ENCODE measurements around the gene NOXA1.
"Not testable (repeated sequence)": the region's sequence is repeated elsewhere in the genome, so short reads cannot be mapped to it uniquely, and the experiment has no call there.

Gene NOXA1

GRCh38 chr9:137422604-137423513 lies at the start of gene NOXA1, which contains the start of gene EXD3:
Gene NOXA1, plus strand, starts transcription at chr9:137423393. Its CDS starts 137 bp downstream, at chr9:137423530.
Gene EXD3, minus strand, starts transcription at chr9:137423162. Its CDS starts 27,805 bp downstream, at chr9:137395357.
- peak; percentile 82 to 84 for DNase-seq (ENCODE audit: low read depth in 2 of 2)

- DNase-seq (ENCODE audit: low read depth in 2 of 2): no peak
Observed at GRCh38 chr9:137373611-137373980, 49.6 kb upstream of the NOXA1 start.

- no peak for DNase-seq (ENCODE audit: low read depth in 2 of 2)
Observed at GRCh38 chr9:137374131-137374845, 48.9 kb upstream of the NOXA1 start.

- no peak for DNase-seq (ENCODE audit: low read depth in 2 of 2)
Observed at GRCh38 chr9:137375321-137376058, 47.7 kb upstream of the NOXA1 start.

- no peak for DNase-seq (ENCODE audit: low read depth in 2 of 2)
Observed at GRCh38 chr9:137376386-137376785, 46.8 kb upstream of the NOXA1 start.

- not testable (repeated sequence) for DNase-seq (ENCODE audit: low read depth in 2 of 2)
Observed at GRCh38 chr9:137378688-137379410, 44.3 kb upstream of the NOXA1 start.

- no peak for DNase-seq (ENCODE audit: low read depth in 2 of 2)
Observed at GRCh38 chr9:137379761-137380161, 43.4 kb upstream of the NOXA1 start.

- no peak for DNase-seq (ENCODE audit: low read depth in 2 of 2)
Observed at GRCh38 chr9:137380171-137380570, 43.0 kb upstream of the NOXA1 start.

GRCh38 chr9:137380606-137381005 lies 42.6 kb upstream of the NOXA1 start:
- no peak for DNase-seq (ENCODE audit: low read depth in 2 of 2)

- DNase-seq (ENCODE audit: low read depth in 2 of 2): no peak
Observed at GRCh38 chr9:137381501-137382443, 41.4 kb upstream of the NOXA1 start.

GRCh38 chr9:137382444-137383080 lies 40.6 kb upstream of the NOXA1 start:
- DNase-seq (ENCODE audit: low read depth in 2 of 2): no peak

- DNase-seq (ENCODE audit: low read depth in 2 of 2): no peak
Observed at GRCh38 chr9:137383081-137383783, 40.0 kb upstream of the NOXA1 start.

- no peak for DNase-seq (ENCODE audit: low read depth in 2 of 2)
Observed at GRCh38 chr9:137383784-137384756, 39.1 kb upstream of the NOXA1 start.

GRCh38 chr9:137385061-137385655 lies 38.0 kb upstream of the NOXA1 start:
- DNase-seq (ENCODE audit: low read depth in 2 of 2): no peak

- not testable (repeated sequence) for DNase-seq (ENCODE audit: low read depth in 2 of 2)
Observed at GRCh38 chr9:137386507-137387113, 36.6 kb upstream of the NOXA1 start.

GRCh38 chr9:137387114-137387890 lies 35.9 kb upstream of the NOXA1 start:
- no peak for DNase-seq (ENCODE audit: low read depth in 2 of 2)
